K562 (cell line): ENCODE measurements around the gene C1QTNF8. TPM values are rescaled to one million over a fixed set of nuclear protein-coding genes. Genes with fewer than 3 reads are reported as not detected.

Experiments used
- ATF1 ChIP-seq, 2 experiments: fragments of 450-650 bp in 1 of 2; IDR thresholded peaks; 2 replicates each; pipeline ENCODE4 v1.6.1; 2016; ENCODE audit warnings: missing compliant biosample characterization in 1 of 2, missing genetic modification characterization in 1 of 2
- CBX1 ChIP-seq: sonication (generic); IDR thresholded peaks from 2 replicates; pipeline ENCODE4 v1.6.1; 2016; ENCODE audit warnings: antibody characterized with exemption, low read depth, mild to moderate bottlenecking
- MIER1 ChIP-seq: fragments of 450-650 bp; IDR thresholded peaks from 2 replicates; pipeline ENCODE4 v1.6.1; 2016; ENCODE audit warnings: antibody characterized with exemption, mild to moderate bottlenecking, low read depth
- MYC ChIP-seq, 2 experiments: fragments of 250-450 bp in 1 of 2; sonication (Bioruptor Pico) in 1 of 2; IDR thresholded peaks; 2 replicates each; pipeline versions ENCODE4 v1.5.1 to v1.6.1; 2012 to 2021; ENCODE audit warnings: low read depth in 2 of 2, borderline replicate concordance in 1 of 2, improper control_type of control experiment in 1 of 2, low read length in 1 of 2, mild to moderate bottlenecking in 1 of 2, moderate library complexity in 1 of 2
- NCOA2 ChIP-seq, 2 experiments: fragments of 450-650 bp; IDR thresholded peaks; 2 replicates each; pipeline ENCODE4 v1.6.1; 2018; ENCODE audit warnings: mild to moderate bottlenecking in 2 of 2, moderate library complexity in 1 of 2; ENCODE audit not compliant: partially characterized antibody in 2 of 2
- NKRF ChIP-seq: fragments of 450-650 bp; IDR thresholded peaks from 2 replicates; pipeline ENCODE4 v1.6.1; 2016; ENCODE audit warnings: borderline replicate concordance
- NRF1 ChIP-seq, 2 experiments: fragments of 450-650 bp; IDR thresholded peaks in 1 of 2; conservative IDR thresholded peaks in 1 of 2; 2 replicates each; pipeline ENCODE4 v1.6.1; 2014; ENCODE audit warnings: mild to moderate bottlenecking in 2 of 2
- RAD51 ChIP-seq: fragments of 450-650 bp; IDR thresholded peaks from 2 replicates; pipeline ENCODE4 v1.7.1; 2016; ENCODE audit warnings: low read depth, mild to moderate bottlenecking, borderline replicate concordance
- SNIP1 ChIP-seq: fragments of 450-650 bp; IDR thresholded peaks from 2 replicates; pipeline ENCODE4 v1.7.1; 2017; ENCODE audit warnings: low read depth, mild to moderate bottlenecking
- SRSF9 ChIP-seq: fragments of 200-400 bp; formaldehyde crosslinking; IDR thresholded peaks from 2 replicates; pipeline ENCODE4 v1.6.1; 2017; ENCODE audit warnings: low read depth, low read length, borderline replicate concordance
- U2AF1 ChIP-seq: fragments of 200-400 bp; formaldehyde crosslinking; optimal IDR thresholded peaks from 2 replicates; pipeline ENCODE3; 2017; ENCODE audit warnings: mild to moderate bottlenecking, low read depth, low read length, moderate library complexity
- ZNF146 ChIP-seq: IDR thresholded peaks from one replicate; pipeline ENCODE4 v1.6.1; 2018; ENCODE audit warnings: missing compliant biosample characterization; ENCODE audit not compliant: unreplicated experiment
- ZNF263 ChIP-seq: sonication (generic); formaldehyde crosslinking; IDR thresholded peaks from 2 replicates; pipeline ENCODE4 v1.8.0; 2022; ENCODE audit warnings: mild to moderate bottlenecking, missing genetic modification reagents, borderline replicate concordance
- ZNF282 ChIP-seq: sonication (generic); formaldehyde crosslinking; IDR thresholded peaks from 2 replicates; pipeline ENCODE4 v1.8.1; 2023; ENCODE audit warnings: missing genetic modification reagents
- ZNF75A ChIP-seq: fragments of 450-650 bp; formaldehyde crosslinking; IDR thresholded peaks from 2 replicates; pipeline ENCODE4 v1.4.0; 2020; ENCODE audit warnings: mild to moderate bottlenecking
- polyA plus RNA-seq, 8 experiments: library from polyadenylated mRNA; depleted of rRNA in 4 of 8; stranded (reverse) in 5 of 8; unstranded in 3 of 8; fragments of >200 nt; fragmentation: Nextera tagmentation in 2 of 8; fragmentation: Illumina TruSeq in 1 of 8; extraction: Ambion mirVana in 2 of 8; extraction: Trizol in 1 of 8; gene quantifications; 2 replicates each; pipeline versions ENCODE4 v1.2.1 to v1.2.3, GENCODE V29; 2011 to 2014; ENCODE audit warnings: inconsistent platforms in 1 of 8, missing spikeins in 1 of 8
- total RNA-seq, 7 experiments: library from RNA; depleted of rRNA in 6 of 7; stranded (reverse); fragments of >200 nt in 6 of 7; fragmentation: Illumina TruSeq in 2 of 7; extraction: Trizol in 2 of 7; gene quantifications; 2 replicates each; pipeline versions ENCODE4 v1.2.1 to v1.2.3, GENCODE V29; 2011 to 2021; ENCODE audit warnings: low replicate concordance in 1 of 7
- TF ChIP-seq, protein P1 (sequence below): fragments of 250-450 bp; sonication (Bioruptor Pico); IDR thresholded peaks from 2 replicates; pipeline ENCODE4 v1.5.0; 2021; ENCODE audit warnings: mild to moderate bottlenecking, moderate library complexity
- TF ChIP-seq, protein P2 (sequence below): fragments of 250-450 bp; sonication (Bioruptor Pico); IDR thresholded peaks from 2 replicates; pipeline ENCODE4 v1.4.0; 2020; ENCODE audit warnings: mild to moderate bottlenecking

Gene C1QTNF8
- total and polyA plus RNA-seq, 9 of the 15 experiments (the other 6 are each of a cell fraction or from before 2014, with no cell fraction given) = not detected

GRCh38 chr16:1137604-1138003 lies 41.6 kb upstream of the C1QTNF8 start (continued):
- TF ChIP-seq U2AF1 (no peak), NCOA2 (IDR thresholded peaks at IDR 0.05; ENCODE audit: partially characterized antibody in 2 of 2) (no peak), ZNF263 (no peak), NRF1 (conservative IDR thresholded peaks at IDR 0.05 in 1 of 2, IDR thresholded peaks at IDR 0.05 in 1 of 2) (peak; percentile 47 to 68), SNIP1 (no peak), SRSF9 (no peak), ZNF146 (CRISPR knock-in tag) (no peak), ATF1 (CRISPR knock-in tag; IDR thresholded peaks at IDR 0.05) (no peak), ATF1 (tag; IDR thresholded peaks at IDR 0.05) (peak; percentile 52), ZNF75A (CRISPR knock-in tag) (no peak), RAD51 (peak; percentile 57), MIER1 (no peak), NKRF (peak; percentile 54; the same call in 1 of the 2 replicates), CBX1 (no peak), MYC (IDR thresholded peaks at IDR 0.05; ENCODE audit: low read depth, low read length) (peak; percentile 58; the same call in 1 of the 2 replicates), MYC (CRISPR knock-in tag; IDR thresholded peaks at IDR 0.05; ENCODE audit: borderline replicate concordance, low read depth) (no peak), ZNF282 (CRISPR knock-in tag) (no peak)
- TF ChIP-seq, protein P1, sequence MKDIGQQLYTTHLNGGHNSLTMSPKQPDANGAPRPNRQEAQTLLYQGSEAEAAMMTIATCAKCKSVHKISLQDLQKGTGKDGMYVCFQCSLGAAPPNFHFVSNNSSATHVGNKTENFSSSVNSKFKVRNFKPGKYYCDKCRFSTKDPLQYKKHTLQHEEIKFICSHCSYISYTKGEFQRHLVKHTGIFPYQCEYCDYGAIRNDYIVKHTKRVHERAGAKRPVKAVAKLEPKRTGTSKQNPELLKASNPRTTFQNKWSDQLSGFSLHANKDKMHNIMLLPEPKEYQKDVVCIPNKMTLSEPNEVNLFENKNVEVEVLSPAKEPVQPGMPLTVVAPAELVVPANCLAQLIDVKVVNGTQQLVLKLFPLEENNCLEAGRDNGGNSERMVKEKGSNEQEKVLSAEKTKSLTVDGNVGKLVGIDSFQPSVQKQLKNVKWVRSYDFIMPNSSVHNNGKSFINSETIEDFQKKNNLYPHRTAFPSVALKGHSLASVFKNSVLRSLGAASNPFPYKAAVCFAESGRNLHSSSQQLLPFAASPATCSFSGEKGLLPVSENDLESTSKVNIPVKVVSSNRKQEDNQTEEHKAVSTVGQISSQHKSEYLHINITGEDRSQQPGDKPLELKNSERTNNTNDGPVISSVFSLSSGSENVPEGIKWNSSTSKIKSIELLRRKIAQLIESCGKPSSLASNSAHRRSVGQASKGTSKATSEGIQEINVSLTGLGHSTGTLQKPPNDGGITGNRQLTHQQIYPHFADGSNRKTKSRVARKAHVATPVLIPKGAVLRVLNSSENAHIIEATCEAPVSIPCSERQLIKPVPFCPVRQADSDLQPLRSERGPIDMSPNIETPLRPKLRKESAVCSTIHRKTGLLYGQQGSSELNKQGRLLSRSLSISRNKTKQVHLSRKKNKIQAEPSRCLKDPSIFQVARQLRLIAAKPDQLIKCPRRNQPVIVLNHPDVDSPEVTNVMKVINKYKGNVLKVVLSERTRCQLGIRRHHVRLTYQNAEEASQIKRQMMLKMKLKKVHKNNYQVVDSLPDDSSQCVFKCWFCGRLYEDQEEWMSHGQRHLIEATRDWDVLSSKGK (CRISPR knock-in tag) = no peak
- TF ChIP-seq, protein P2, sequence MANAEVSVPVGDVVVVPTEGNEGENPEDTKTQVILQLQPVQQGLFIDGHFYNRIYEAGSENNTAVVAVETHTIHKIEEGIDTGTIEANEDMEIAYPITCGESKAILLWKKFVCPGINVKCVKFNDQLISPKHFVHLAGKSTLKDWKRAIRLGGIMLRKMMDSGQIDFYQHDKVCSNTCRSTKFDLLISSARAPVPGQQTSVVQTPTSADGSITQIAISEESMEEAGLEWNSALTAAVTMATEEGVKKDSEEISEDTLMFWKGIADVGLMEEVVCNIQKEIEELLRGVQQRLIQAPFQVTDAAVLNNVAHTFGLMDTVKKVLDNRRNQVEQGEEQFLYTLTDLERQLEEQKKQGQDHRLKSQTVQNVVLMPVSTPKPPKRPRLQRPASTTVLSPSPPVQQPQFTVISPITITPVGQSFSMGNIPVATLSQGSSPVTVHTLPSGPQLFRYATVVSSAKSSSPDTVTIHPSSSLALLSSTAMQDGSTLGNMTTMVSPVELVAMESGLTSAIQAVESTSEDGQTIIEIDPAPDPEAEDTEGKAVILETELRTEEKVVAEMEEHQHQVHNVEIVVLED (CRISPR knock-in tag) = no peak
